Measurements from ENCODE around the gene NOB1.

GRCh38 chr16:69706256-69706974, 48.3 kb downstream of the NOB1 start:
- TF ChIP-seq CTCF (IDR thresholded peaks at IDR 0.05) (no peak), POLR2A (IDR thresholded peaks at IDR 0.05) (no peak)
